ENCODE measurements around the gene SATB2.

SATB2 gene

GRCh38 chr2:199322151-199322550 lies 135.6 kb downstream of the SATB2 start:
- no peak overlapping the region for H3K27ac ChIP-seq
- TF ChIP-seq ZFX (IDR thresholded peaks at IDR 0.05) (no peak), CTCF (conservative IDR thresholded peaks at IDR 0.05) (no peak)

- TF ChIP-seq CTCF (conservative IDR thresholded peaks at IDR 0.05) (no peak), ZFX (IDR thresholded peaks at IDR 0.05) (no peak)
- no peak overlapping the region for H3K27ac ChIP-seq
Observed at GRCh38 chr2:199317646-199318045, 140.1 kb downstream of the SATB2 start.

- TF ChIP-seq CTCF (conservative IDR thresholded peaks at IDR 0.05) = no peak
- no peak for TF ChIP-seq ZFX (IDR thresholded peaks at IDR 0.05)
Observed at GRCh38 chr2:199316851-199317250, 140.9 kb downstream of the SATB2 start.

GRCh38 chr2:199315299-199316179 lies 142.2 kb downstream of the SATB2 start:
- no peak overlapping the region for H3K27ac ChIP-seq
- TF ChIP-seq CTCF (conservative IDR thresholded peaks at IDR 0.05) (no peak), ZFX (IDR thresholded peaks at IDR 0.05) (no peak)

More at GRCh38 chr2:199316851-199317250, 140.9 kb downstream of the SATB2 start:
- no peak overlapping the region for H3K27ac ChIP-seq

GRCh38 chr2:199312931-199313330 lies 144.8 kb downstream of the SATB2 start:
- H3K27ac ChIP-seq = no peak overlapping the region
- TF ChIP-seq CTCF (conservative IDR thresholded peaks at IDR 0.05) (no peak), ZFX (IDR thresholded peaks at IDR 0.05) (no peak)

- no peak overlapping the region for H3K27ac ChIP-seq
- TF ChIP-seq CTCF (conservative IDR thresholded peaks at IDR 0.05) = no peak
- TF ChIP-seq ZFX (IDR thresholded peaks at IDR 0.05) = no peak
Observed at GRCh38 chr2:199310771-199311585, 146.8 kb downstream of the SATB2 start.

- H3K27ac ChIP-seq = no peak overlapping the region
- TF ChIP-seq CTCF (conservative IDR thresholded peaks at IDR 0.05) = no peak
- no peak for TF ChIP-seq ZFX (IDR thresholded peaks at IDR 0.05)
Observed at GRCh38 chr2:199309973-199310372, 147.8 kb downstream of the SATB2 start.

Measured in C4-2B (cell line).